ENCODE data around the gene BBS5.

DNA sequence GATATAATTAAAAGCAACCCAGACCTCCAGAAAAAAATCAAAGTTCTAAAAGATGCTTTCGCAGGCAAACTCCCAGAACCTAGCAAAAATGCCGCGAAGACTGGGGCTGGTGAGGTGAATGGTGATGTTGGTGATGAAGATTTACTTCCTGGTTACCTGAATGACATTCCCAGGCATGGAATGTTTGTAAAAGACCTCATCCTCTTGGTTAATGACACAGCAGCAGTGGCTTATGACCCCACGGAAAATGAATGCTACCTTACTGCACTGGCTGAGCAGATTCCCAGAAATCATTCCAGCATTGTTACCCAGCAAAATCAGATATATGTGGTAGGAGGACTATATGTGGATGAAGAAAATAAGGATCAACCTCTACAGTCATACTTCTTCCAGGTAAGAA, 31.2 kb downstream of the BBS5 start:
- TF ChIP-seq, protein P1, sequence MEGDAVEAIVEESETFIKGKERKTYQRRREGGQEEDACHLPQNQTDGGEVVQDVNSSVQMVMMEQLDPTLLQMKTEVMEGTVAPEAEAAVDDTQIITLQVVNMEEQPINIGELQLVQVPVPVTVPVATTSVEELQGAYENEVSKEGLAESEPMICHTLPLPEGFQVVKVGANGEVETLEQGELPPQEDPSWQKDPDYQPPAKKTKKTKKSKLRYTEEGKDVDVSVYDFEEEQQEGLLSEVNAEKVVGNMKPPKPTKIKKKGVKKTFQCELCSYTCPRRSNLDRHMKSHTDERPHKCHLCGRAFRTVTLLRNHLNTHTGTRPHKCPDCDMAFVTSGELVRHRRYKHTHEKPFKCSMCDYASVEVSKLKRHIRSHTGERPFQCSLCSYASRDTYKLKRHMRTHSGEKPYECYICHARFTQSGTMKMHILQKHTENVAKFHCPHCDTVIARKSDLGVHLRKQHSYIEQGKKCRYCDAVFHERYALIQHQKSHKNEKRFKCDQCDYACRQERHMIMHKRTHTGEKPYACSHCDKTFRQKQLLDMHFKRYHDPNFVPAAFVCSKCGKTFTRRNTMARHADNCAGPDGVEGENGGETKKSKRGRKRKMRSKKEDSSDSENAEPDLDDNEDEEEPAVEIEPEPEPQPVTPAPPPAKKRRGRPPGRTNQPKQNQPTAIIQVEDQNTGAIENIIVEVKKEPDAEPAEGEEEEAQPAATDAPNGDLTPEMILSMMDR (IDR thresholded peaks at IDR 0.05; ENCODE audit: low read length): no peak
- TF ChIP-seq EZH2 (IDR thresholded peaks at IDR 0.05; ENCODE audit: borderline replicate concordance, low read length): no peak

All from OCI-LY1 (cell line).